H1 (cell line): ENCODE data around the gene KIAA1328.

Experiments
- CREB1 ChIP-seq: IDR thresholded peaks from 2 replicates; pipeline ENCODE4 v1.6.1; 2012; ENCODE audit warnings: inconsistent platforms
- EP300 ChIP-seq, 2 experiments: IDR thresholded peaks; 1 replicate in 1 of 2; 2 replicates in 1 of 2; pipeline ENCODE4 v1.6.1; 2011 to 2012; ENCODE audit warnings: low read depth in 2 of 2, low read length in 2 of 2, mild to moderate bottlenecking in 2 of 2, borderline replicate concordance in 1 of 2, inconsistent platforms in 1 of 2, moderate library complexity in 1 of 2
- EZH2 ChIP-seq: fragments of 200-600 bp; sonication (generic); IDR thresholded peaks from 2 replicates; pipeline ENCODE4 v1.7.1; 2012; ENCODE audit warnings: low read depth, mild to moderate bottlenecking, moderate library complexity, low read length, inconsistent platforms; ENCODE audit not compliant: severe bottlenecking
- FOSL1 ChIP-seq: IDR thresholded peaks from 2 replicates; pipeline ENCODE4 v1.6.1; 2011; ENCODE audit warnings: mild to moderate bottlenecking, low read depth, low read length, moderate library complexity; ENCODE audit not compliant: insufficient read depth
- KDM1A ChIP-seq: fragments of 200-600, 300-600 bp; sonication (generic); IDR thresholded peaks from 2 replicates; pipeline ENCODE4 v1.7.1; 2016; ENCODE audit warnings: mild to moderate bottlenecking, low read length, borderline replicate concordance
- MAFK ChIP-seq: IDR thresholded peaks from 2 replicates; pipeline ENCODE4 v1.6.1; 2012; ENCODE audit warnings: low read depth, mild to moderate bottlenecking, improper control_type of control experiment, low read length
- NRF1 ChIP-seq: IDR thresholded peaks from 2 replicates; pipeline ENCODE4 v1.6.1; 2011; ENCODE audit warnings: mild to moderate bottlenecking, low read depth, low read length, improper control_type of control experiment
- POLR2AphosphoS5 ChIP-seq: IDR thresholded peaks from 2 replicates; pipeline ENCODE4 v1.6.1; 2011; ENCODE audit warnings: low read depth, low read length
- SIN3A ChIP-seq, 2 experiments: IDR thresholded peaks in 1 of 2; conservative IDR thresholded peaks in 1 of 2; 2 replicates each; pipeline ENCODE4 v1.6.1; 2011 to 2012; ENCODE audit warnings: low read length in 2 of 2, improper control_type of control experiment in 1 of 2, low read depth in 1 of 2, mild to moderate bottlenecking in 1 of 2
- SP2 ChIP-seq: IDR thresholded peaks from 2 replicates; pipeline ENCODE4 v1.6.1; 2012; ENCODE audit warnings: mild to moderate bottlenecking, low read length, inconsistent platforms
- TCF12 ChIP-seq: IDR thresholded peaks from 2 replicates; pipeline ENCODE4 v1.6.1; 2011; ENCODE audit warnings: low read depth, mild to moderate bottlenecking, low read length
- TF ChIP-seq, protein P1 (sequence below), 3 experiments: IDR thresholded peaks; 1 replicate in 2 of 3; 2 replicates in 1 of 3; pipeline versions ENCODE4 v1.5.1 to v1.6.1; 2011; ENCODE audit warnings: low read length in 3 of 3, mild to moderate bottlenecking in 3 of 3, inconsistent platforms in 2 of 3, low read depth in 1 of 3, moderate library complexity in 1 of 3; ENCODE audit not compliant: insufficient read depth in 1 of 3; ENCODE audit errors: control extremely low read depth in 1 of 3
- TF ChIP-seq, protein P2 (sequence below): IDR thresholded peaks from 2 replicates; pipeline ENCODE4 v1.6.1; 2011; ENCODE audit warnings: low read length, improper control_type of control experiment

- TF ChIP-seq, protein P1, sequence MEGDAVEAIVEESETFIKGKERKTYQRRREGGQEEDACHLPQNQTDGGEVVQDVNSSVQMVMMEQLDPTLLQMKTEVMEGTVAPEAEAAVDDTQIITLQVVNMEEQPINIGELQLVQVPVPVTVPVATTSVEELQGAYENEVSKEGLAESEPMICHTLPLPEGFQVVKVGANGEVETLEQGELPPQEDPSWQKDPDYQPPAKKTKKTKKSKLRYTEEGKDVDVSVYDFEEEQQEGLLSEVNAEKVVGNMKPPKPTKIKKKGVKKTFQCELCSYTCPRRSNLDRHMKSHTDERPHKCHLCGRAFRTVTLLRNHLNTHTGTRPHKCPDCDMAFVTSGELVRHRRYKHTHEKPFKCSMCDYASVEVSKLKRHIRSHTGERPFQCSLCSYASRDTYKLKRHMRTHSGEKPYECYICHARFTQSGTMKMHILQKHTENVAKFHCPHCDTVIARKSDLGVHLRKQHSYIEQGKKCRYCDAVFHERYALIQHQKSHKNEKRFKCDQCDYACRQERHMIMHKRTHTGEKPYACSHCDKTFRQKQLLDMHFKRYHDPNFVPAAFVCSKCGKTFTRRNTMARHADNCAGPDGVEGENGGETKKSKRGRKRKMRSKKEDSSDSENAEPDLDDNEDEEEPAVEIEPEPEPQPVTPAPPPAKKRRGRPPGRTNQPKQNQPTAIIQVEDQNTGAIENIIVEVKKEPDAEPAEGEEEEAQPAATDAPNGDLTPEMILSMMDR (IDR thresholded peaks at IDR 0.05; ENCODE audit: control extremely low read depth in 1 of 3, insufficient read depth in 1 of 3, low read depth in 1 of 3, low read length in 3 of 3): no peak
- no peak for TF ChIP-seq EZH2
- TF ChIP-seq FOSL1: no peak
- TF ChIP-seq POLR2AphosphoS5: no peak
- TF ChIP-seq NRF1: no peak
- no peak for TF ChIP-seq CREB1
- no peak for TF ChIP-seq EP300 (IDR thresholded peaks at IDR 0.05; ENCODE audit: borderline replicate concordance in 1 of 2, low read depth in 2 of 2, low read length in 2 of 2)
- no peak for TF ChIP-seq KDM1A
- no peak for TF ChIP-seq MAFK
- TF ChIP-seq, protein P2, sequence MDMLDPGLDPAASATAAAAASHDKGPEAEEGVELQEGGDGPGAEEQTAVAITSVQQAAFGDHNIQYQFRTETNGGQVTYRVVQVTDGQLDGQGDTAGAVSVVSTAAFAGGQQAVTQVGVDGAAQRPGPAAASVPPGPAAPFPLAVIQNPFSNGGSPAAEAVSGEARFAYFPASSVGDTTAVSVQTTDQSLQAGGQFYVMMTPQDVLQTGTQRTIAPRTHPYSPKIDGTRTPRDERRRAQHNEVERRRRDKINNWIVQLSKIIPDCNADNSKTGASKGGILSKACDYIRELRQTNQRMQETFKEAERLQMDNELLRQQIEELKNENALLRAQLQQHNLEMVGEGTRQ: no peak
- no peak for TF ChIP-seq SIN3A (conservative IDR thresholded peaks at IDR 0.05 in 1 of 2, IDR thresholded peaks at IDR 0.05 in 1 of 2; ENCODE audit: low read depth in 1 of 2, low read length in 2 of 2)
- TF ChIP-seq SP2: no peak
- no peak for TF ChIP-seq TCF12
These were observed 22.3 kb downstream of the KIAA1328 start for GRCh38 chr18:36851202-36851590.
